HG03039 (cell line): ENCODE measurements around the gene PNPLA5.

Experiments
- ATAC-seq: cut with Tn5 transposase; IDR thresholded peaks from one replicate; pipeline ENCODE4 v1.9.1; 2021; ENCODE audit warnings: mild to moderate bottlenecking, moderate library complexity; ENCODE audit not compliant: unreplicated experiment

PNPLA5 gene

GRCh38 chr22:43841742-43842141 lies 50.1 kb downstream of the PNPLA5 start:
- ATAC-seq, result no peak

- ATAC-seq, result no peak
Observed at GRCh38 chr22:43840851-43841250, 51.0 kb downstream of the PNPLA5 start.

GRCh38 chr22:43840431-43840830 lies 51.4 kb downstream of the PNPLA5 start:
- ATAC-seq, result no peak

GRCh38 chr22:43839781-43840180 lies 52.0 kb downstream of the PNPLA5 start:
- ATAC-seq, result no peak

GRCh38 chr22:43838571-43839307 lies 53.1 kb downstream of the PNPLA5 start:
- ATAC-seq, result no peak

- no peak for ATAC-seq
Observed at GRCh38 chr22:43838161-43838560, 53.7 kb downstream of the PNPLA5 start.

GRCh38 chr22:43837666-43838065 lies 54.1 kb downstream of the PNPLA5 start:
- ATAC-seq, result no peak

- ATAC-seq, result no peak
Observed at GRCh38 chr22:43835736-43836135, 56.1 kb downstream of the PNPLA5 start.

GRCh38 chr22:43835166-43835565 lies 56.6 kb downstream of the PNPLA5 start:
- ATAC-seq, result no peak

GRCh38 chr22:43833286-43834240 lies 58.2 kb downstream of the PNPLA5 start:
- ATAC-seq, result no peak

GRCh38 chr22:43832393-43833265 lies 59.2 kb downstream of the PNPLA5 start:
- ATAC-seq, result no peak

- no peak for ATAC-seq
Observed at GRCh38 chr22:43831561-43832392, 60.0 kb downstream of the PNPLA5 start.

GRCh38 chr22:43830931-43831560 lies 60.8 kb downstream of the PNPLA5 start:
- no peak for ATAC-seq

GRCh38 chr22:43829904-43830851 lies 61.6 kb downstream of the PNPLA5 start:
- no peak for ATAC-seq
